Measurements from ENCODE around the gene NMNAT2.

DNA sequence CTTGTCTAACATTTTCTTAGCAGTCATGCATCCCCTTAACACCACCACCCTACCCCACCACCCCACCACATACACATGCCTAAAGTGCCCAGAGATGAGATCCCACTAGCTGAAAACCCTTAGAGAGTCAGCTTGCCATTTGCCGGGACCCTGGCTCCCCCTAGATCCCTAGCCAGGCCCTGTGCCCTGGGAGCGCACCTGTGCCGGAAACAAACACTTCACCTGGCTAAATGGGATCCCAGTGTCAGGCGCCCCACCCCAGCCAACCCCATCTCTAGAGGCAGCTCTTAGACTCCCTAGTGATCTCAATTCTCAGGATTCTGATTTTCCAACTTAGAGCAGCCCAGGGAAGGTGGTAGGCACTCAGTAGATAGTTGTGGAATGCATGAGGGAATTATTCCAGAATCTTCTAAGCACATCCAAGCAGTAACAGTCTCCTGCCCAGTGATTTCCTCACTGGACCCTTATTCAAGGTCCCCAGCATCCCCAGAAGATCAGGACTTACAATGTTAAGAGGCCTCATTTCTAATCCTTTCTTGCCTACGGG, 126.9 kb downstream of the NMNAT2 start:
- TF ChIP-seq, protein P1, sequence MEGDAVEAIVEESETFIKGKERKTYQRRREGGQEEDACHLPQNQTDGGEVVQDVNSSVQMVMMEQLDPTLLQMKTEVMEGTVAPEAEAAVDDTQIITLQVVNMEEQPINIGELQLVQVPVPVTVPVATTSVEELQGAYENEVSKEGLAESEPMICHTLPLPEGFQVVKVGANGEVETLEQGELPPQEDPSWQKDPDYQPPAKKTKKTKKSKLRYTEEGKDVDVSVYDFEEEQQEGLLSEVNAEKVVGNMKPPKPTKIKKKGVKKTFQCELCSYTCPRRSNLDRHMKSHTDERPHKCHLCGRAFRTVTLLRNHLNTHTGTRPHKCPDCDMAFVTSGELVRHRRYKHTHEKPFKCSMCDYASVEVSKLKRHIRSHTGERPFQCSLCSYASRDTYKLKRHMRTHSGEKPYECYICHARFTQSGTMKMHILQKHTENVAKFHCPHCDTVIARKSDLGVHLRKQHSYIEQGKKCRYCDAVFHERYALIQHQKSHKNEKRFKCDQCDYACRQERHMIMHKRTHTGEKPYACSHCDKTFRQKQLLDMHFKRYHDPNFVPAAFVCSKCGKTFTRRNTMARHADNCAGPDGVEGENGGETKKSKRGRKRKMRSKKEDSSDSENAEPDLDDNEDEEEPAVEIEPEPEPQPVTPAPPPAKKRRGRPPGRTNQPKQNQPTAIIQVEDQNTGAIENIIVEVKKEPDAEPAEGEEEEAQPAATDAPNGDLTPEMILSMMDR (IDR thresholded peaks at IDR 0.05), result no peak
- TF ChIP-seq, protein P2, sequence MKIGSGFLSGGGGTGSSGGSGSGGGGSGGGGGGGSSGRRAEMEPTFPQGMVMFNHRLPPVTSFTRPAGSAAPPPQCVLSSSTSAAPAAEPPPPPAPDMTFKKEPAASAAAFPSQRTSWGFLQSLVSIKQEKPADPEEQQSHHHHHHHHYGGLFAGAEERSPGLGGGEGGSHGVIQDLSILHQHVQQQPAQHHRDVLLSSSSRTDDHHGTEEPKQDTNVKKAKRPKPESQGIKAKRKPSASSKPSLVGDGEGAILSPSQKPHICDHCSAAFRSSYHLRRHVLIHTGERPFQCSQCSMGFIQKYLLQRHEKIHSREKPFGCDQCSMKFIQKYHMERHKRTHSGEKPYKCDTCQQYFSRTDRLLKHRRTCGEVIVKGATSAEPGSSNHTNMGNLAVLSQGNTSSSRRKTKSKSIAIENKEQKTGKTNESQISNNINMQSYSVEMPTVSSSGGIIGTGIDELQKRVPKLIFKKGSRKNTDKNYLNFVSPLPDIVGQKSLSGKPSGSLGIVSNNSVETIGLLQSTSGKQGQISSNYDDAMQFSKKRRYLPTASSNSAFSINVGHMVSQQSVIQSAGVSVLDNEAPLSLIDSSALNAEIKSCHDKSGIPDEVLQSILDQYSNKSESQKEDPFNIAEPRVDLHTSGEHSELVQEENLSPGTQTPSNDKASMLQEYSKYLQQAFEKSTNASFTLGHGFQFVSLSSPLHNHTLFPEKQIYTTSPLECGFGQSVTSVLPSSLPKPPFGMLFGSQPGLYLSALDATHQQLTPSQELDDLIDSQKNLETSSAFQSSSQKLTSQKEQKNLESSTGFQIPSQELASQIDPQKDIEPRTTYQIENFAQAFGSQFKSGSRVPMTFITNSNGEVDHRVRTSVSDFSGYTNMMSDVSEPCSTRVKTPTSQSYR (CRISPR knock-in tag; IDR thresholded peaks at IDR 0.05), result no peak
- TF ChIP-seq, protein P3, sequence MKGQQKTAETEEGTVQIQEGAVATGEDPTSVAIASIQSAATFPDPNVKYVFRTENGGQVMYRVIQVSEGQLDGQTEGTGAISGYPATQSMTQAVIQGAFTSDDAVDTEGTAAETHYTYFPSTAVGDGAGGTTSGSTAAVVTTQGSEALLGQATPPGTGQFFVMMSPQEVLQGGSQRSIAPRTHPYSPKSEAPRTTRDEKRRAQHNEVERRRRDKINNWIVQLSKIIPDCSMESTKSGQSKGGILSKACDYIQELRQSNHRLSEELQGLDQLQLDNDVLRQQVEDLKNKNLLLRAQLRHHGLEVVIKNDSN (CRISPR knock-in tag; IDR thresholded peaks at IDR 0.05), result no peak
- TF ChIP-seq, protein P4, sequence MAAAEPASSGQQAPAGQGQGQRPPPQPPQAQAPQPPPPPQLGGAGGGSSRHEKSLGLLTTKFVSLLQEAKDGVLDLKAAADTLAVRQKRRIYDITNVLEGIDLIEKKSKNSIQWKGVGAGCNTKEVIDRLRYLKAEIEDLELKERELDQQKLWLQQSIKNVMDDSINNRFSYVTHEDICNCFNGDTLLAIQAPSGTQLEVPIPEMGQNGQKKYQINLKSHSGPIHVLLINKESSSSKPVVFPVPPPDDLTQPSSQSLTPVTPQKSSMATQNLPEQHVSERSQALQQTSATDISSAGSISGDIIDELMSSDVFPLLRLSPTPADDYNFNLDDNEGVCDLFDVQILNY (CRISPR knock-in tag; IDR thresholded peaks at IDR 0.05), result no peak
- TF ChIP-seq ESRRA (CRISPR knock-in tag; IDR thresholded peaks at IDR 0.05; ENCODE audit: borderline replicate concordance), result no peak
- TF ChIP-seq TEAD1 (CRISPR knock-in tag; IDR thresholded peaks at IDR 0.05), result no peak
- TF ChIP-seq, protein P5, sequence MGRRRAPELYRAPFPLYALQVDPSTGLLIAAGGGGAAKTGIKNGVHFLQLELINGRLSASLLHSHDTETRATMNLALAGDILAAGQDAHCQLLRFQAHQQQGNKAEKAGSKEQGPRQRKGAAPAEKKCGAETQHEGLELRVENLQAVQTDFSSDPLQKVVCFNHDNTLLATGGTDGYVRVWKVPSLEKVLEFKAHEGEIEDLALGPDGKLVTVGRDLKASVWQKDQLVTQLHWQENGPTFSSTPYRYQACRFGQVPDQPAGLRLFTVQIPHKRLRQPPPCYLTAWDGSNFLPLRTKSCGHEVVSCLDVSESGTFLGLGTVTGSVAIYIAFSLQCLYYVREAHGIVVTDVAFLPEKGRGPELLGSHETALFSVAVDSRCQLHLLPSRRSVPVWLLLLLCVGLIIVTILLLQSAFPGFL (CRISPR knock-in tag; IDR thresholded peaks at IDR 0.05; ENCODE audit: borderline replicate concordance), result no peak
- TF ChIP-seq ZNF263 (CRISPR knock-in tag; IDR thresholded peaks at IDR 0.05; ENCODE audit: low read depth), result no peak
- no peak for TF ChIP-seq JAZF1 (CRISPR knock-in tag; IDR thresholded peaks at IDR 0.05)
- TF ChIP-seq, protein P6, sequence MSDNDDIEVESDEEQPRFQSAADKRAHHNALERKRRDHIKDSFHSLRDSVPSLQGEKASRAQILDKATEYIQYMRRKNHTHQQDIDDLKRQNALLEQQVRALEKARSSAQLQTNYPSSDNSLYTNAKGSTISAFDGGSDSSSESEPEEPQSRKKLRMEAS (CRISPR knock-in tag; IDR thresholded peaks at IDR 0.05), result no peak
